HepG2 (cell line): ENCODE results near the gene HUNK. TPM values are rescaled to one million over a fixed set of nuclear protein-coding genes. Genes with fewer than 3 reads are reported as not detected.

Experiments used
- AGO2 ChIP-seq: fragments of 200-400 bp; formaldehyde crosslinking; optimal IDR thresholded peaks from 2 replicates; pipeline ENCODE3; 2017; ENCODE audit warnings: mild to moderate bottlenecking, low read depth, low read length, moderate library complexity
- HNF1A ChIP-seq, 2 experiments: sonication (generic) in 1 of 2; formaldehyde crosslinking in 1 of 2; IDR thresholded peaks; 2 replicates each; pipeline versions ENCODE4 v1.4.0 to v1.6.1; 2016 to 2020; ENCODE audit warnings: borderline replicate concordance in 1 of 2, low read depth in 1 of 2, mild to moderate bottlenecking in 1 of 2, missing genetic modification reagents in 1 of 2
- POLR2AphosphoS2 ChIP-seq: IDR thresholded peaks from 2 replicates; pipeline ENCODE4 v1.6.1; 2011; ENCODE audit warnings: low read depth, low read length, improper control_type of control experiment
- PRDM4 ChIP-seq: sonication (generic); formaldehyde crosslinking; IDR thresholded peaks from 2 replicates; pipeline ENCODE4 v1.9.0; 2021; ENCODE audit warnings: missing genetic modification reagents, borderline replicate concordance
- RAD51 ChIP-seq: fragments of 450-650 bp; IDR thresholded peaks from 2 replicates; pipeline ENCODE4 v1.6.1; 2016; ENCODE audit warnings: borderline replicate concordance
- REPIN1 ChIP-seq: sonication (generic); formaldehyde crosslinking; IDR thresholded peaks from 2 replicates; pipeline ENCODE4 v1.8.0; 2022; ENCODE audit warnings: missing genetic modification reagents, low read depth, mild to moderate bottlenecking, borderline replicate concordance
- UBTF ChIP-seq: sonication (generic); formaldehyde crosslinking; IDR thresholded peaks from 2 replicates; pipeline ENCODE4 v1.4.0; 2020; ENCODE audit warnings: mild to moderate bottlenecking, missing genetic modification reagents
- ZNF143 ChIP-seq: sonication (generic); formaldehyde crosslinking; IDR thresholded peaks from 2 replicates; pipeline ENCODE4 v1.4.0; 2020; ENCODE audit warnings: missing genetic modification reagents
- ZNF30 ChIP-seq: sonication (generic); formaldehyde crosslinking; IDR thresholded peaks from 2 replicates; pipeline ENCODE4 v1.5.0; 2020; ENCODE audit warnings: mild to moderate bottlenecking, missing genetic modification reagents
- ZNF350 ChIP-seq: sonication (generic); formaldehyde crosslinking; IDR thresholded peaks from 2 replicates; pipeline ENCODE4 v1.4.0; 2020; ENCODE audit warnings: mild to moderate bottlenecking, low read depth, missing genetic modification reagents, borderline replicate concordance
- ZNF556 ChIP-seq: sonication (generic); formaldehyde crosslinking; IDR thresholded peaks from 2 replicates; pipeline ENCODE4 v1.4.0; 2020; ENCODE audit warnings: mild to moderate bottlenecking, missing genetic modification reagents, borderline replicate concordance
- ZNF563 ChIP-seq: sonication (generic); formaldehyde crosslinking; IDR thresholded peaks from 2 replicates; pipeline ENCODE4 v1.8.0; 2022; ENCODE audit warnings: mild to moderate bottlenecking, moderate library complexity, missing genetic modification reagents
- polyA plus RNA-seq, 8 experiments: library from polyadenylated mRNA; depleted of rRNA in 3 of 8; stranded (reverse) in 7 of 8; unstranded in 1 of 8; fragments of >200 nt; fragmentation: Illumina TruSeq in 4 of 8; extraction: Trizol in 4 of 8; gene quantifications; 2 replicates each; pipeline versions ENCODE4 v1.2.1 to v1.2.3, GENCODE V29; 2011 to 2016; ENCODE audit warnings: low read depth in 4 of 8, missing spikeins in 1 of 8, mixed read lengths in 1 of 8; ENCODE audit not compliant: insufficient read depth in 1 of 8
- total RNA-seq, 5 experiments: library from RNA; depleted of rRNA; stranded (reverse); fragments of >200 nt; fragmentation: Illumina TruSeq; extraction: Trizol; gene quantifications; 2 replicates each; pipeline ENCODE4 v1.2.3, GENCODE V29; 2016; ENCODE audit warnings: low read depth in 1 of 5
- TF ChIP-seq, protein P1 (sequence below): sonication (generic); formaldehyde crosslinking; IDR thresholded peaks from 2 replicates; pipeline ENCODE4 v1.4.0; 2020; ENCODE audit warnings: missing genetic modification reagents
- TF ChIP-seq, protein P2 (sequence below): sonication (generic); formaldehyde crosslinking; IDR thresholded peaks from 2 replicates; pipeline ENCODE4 v1.5.0; 2020; ENCODE audit warnings: mild to moderate bottlenecking, missing genetic modification reagents

HUNK gene
- total and polyA plus RNA-seq, 2 of the 13 experiments (the other 11 are each of a cell fraction or from before 2014, with no cell fraction given) = 1.8 to 1.9 TPM

- TF ChIP-seq, protein P1, sequence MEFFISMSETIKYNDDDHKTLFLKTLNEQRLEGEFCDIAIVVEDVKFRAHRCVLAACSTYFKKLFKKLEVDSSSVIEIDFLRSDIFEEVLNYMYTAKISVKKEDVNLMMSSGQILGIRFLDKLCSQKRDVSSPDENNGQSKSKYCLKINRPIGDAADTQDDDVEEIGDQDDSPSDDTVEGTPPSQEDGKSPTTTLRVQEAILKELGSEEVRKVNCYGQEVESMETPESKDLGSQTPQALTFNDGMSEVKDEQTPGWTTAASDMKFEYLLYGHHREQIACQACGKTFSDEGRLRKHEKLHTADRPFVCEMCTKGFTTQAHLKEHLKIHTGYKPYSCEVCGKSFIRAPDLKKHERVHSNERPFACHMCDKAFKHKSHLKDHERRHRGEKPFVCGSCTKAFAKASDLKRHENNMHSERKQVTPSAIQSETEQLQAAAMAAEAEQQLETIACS (CRISPR knock-in tag) = peak; percentile 74; the same call in 1 of the 2 replicates
- TF ChIP-seq UBTF (CRISPR knock-in tag) (peak; percentile 72), REPIN1 (CRISPR knock-in tag) (0 out of 2 replicates have a peak, but pooled peaks have one; percentile 3), HNF1A (IDR thresholded peaks at IDR 0.05; ENCODE audit: low read depth) (no peak), HNF1A (CRISPR knock-in tag; IDR thresholded peaks at IDR 0.05; ENCODE audit: borderline replicate concordance) (no peak), PRDM4 (CRISPR knock-in tag) (no peak), ZNF350 (CRISPR knock-in tag) (peak; percentile 9; the same call in 1 of the 2 replicates), ZNF30 (CRISPR knock-in tag) (no peak), ZNF143 (CRISPR knock-in tag) (no peak), AGO2 (peak; percentile 57), RAD51 (no peak), ZNF556 (CRISPR knock-in tag) (peak; percentile 53; the same call in 1 of the 2 replicates), POLR2AphosphoS2 (no peak), ZNF563 (no peak)
- TF ChIP-seq, protein P2, sequence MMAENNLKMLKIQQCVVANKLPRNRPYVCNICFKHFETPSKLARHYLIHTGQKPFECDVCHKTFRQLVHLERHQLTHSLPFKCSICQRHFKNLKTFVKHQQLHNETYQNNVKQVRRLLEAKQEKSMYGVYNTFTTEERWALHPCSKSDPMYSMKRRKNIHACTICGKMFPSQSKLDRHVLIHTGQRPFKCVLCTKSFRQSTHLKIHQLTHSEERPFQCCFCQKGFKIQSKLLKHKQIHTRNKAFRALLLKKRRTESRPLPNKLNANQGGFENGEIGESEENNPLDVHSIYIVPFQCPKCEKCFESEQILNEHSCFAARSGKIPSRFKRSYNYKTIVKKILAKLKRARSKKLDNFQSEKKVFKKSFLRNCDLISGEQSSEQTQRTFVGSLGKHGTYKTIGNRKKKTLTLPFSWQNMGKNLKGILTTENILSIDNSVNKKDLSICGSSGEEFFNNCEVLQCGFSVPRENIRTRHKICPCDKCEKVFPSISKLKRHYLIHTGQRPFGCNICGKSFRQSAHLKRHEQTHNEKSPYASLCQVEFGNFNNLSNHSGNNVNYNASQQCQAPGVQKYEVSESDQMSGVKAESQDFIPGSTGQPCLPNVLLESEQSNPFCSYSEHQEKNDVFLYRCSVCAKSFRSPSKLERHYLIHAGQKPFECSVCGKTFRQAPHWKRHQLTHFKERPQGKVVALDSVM = peak; percentile 29; the same call in 1 of the 2 replicates
Measured at GRCh38 chr21:31872452-31873274, at the start of gene HUNK (continued).
